ENCODE data around the gene PRUNE1.

PRUNE1 gene

DNA sequence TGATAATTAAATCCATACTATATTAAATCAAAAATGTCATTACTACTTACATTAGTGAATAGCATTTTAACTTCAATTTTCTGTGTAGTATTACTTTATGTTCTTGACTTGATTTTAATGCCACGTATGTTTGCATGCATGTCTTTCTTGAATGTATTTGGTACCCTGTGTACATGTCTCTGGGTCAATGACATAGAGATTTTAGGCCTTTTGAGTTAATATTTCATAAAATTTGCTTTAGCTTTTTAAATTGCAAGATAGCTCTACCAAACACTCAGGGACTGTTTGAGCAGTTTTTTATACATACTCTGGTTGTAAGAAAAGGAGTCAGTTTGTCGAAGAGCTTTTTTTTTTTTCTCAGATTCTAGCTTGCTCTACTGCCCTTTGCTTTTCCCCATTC lies 53.5 kb downstream of the PRUNE1 start:
- no peak for TF ChIP-seq CTCF (IDR thresholded peaks at IDR 0.05; ENCODE audit: extremely low read depth, missing control alignments)
- no peak for DNase-seq (ENCODE audit: low spot score)

DNA sequence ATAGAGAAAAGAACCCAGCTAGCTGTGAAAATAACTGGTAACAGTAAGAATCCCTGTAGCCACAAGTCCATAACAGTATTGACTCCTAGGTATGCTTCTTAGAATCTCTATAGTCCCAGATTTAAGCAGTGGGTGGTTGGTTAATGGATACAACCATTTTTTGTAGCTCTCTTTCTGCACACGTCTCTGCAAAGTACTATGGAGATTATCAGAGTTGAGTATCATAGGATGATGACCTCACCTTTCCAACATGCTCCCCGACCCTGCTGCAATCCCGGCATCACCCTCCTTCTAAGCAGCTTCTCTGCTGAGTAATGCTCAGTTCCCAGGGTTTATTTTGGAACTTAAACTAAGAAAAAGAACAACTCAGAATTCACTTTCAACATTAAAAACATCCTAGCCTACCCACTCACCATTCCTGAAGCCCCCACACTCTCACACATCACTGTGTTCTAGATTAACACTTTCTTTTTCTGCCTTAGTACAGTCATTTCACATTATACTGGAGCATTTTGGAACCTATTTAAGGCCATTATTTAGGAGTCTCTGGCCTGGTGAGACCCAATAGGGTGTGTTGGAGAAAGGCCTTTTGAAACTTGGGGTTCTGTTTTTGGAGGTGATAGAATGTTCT lies 54.6 kb downstream of the PRUNE1 start:
- TF ChIP-seq CTCF (IDR thresholded peaks at IDR 0.05; ENCODE audit: extremely low read depth, missing control alignments), result no peak
- no peak for DNase-seq (ENCODE audit: low spot score)

DNA sequence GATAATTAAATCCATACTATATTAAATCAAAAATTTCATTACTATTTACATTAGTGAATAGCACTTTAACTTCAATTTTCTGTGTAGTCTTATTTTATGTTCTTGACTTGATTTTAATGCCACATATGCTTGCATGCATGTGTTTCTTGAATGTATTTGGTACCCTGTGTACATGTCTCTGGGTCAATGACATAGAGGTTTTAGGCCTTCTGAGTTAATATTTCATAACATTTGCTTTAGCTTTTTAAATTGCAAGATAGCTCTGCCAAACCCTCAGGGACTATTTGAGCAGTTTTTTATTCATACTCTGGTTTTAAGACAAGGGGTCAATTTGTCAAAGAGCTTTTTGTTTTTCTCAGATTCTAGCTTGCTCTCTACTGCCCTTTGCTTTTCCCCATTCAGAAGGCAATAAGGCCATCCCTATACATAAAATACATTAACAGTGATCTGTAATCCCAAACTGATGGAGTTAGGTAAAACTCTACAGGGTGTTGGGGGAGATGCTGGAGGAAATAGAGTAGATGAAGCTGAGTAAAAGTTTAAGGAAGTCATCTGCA lies 56.9 kb downstream of the PRUNE1 start:
- TF ChIP-seq CTCF (IDR thresholded peaks at IDR 0.05; ENCODE audit: extremely low read depth, missing control alignments), result no peak
- no peak for DNase-seq (ENCODE audit: low spot score)

GRCh38 chr1:151067185-151067584 lies 58.9 kb downstream of the PRUNE1 start:
- no peak for DNase-seq (ENCODE audit: low spot score)
- TF ChIP-seq CTCF (IDR thresholded peaks at IDR 0.05; ENCODE audit: extremely low read depth, missing control alignments), result no peak

DNA sequence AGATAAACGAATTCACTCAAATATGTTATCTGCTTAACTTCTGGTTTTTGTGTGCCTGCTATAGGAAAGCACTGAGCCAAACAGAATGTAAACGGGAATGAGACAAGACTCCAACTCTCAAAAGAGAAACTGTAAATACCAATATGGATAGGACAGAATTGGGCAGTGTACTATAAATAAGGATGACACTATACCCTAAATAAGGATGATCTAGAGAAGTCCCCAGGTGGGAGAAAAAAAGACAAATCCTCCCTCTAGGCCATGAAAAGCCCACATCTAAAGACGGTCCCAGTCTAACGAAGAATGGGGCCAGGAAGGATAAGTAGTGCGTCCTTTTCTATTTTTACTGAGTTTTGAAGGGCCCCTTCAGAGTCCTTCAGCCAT lies 60.8 kb downstream of the PRUNE1 start:
- DNase-seq (ENCODE audit: low spot score), result no peak
- TF ChIP-seq CTCF (IDR thresholded peaks at IDR 0.05; ENCODE audit: extremely low read depth, missing control alignments), result no peak

GRCh38 chr1:151070474-151071276 lies 62.4 kb downstream of the PRUNE1 start, which contains the start of gene GABPB2:
Gene GABPB2, plus strand, starts transcription at chr1:151070761. Its CDS starts 17,429 bp downstream, at chr1:151088190.
- peak; percentile 89 for TF ChIP-seq CTCF (IDR thresholded peaks at IDR 0.05; ENCODE audit: extremely low read depth, missing control alignments)
- peak; percentile 90 for DNase-seq (ENCODE audit: low spot score)

GRCh38 chr1:151072224-151072623 lies 64.0 kb downstream of the PRUNE1 start:
- TF ChIP-seq CTCF (IDR thresholded peaks at IDR 0.05; ENCODE audit: extremely low read depth, missing control alignments), result no peak
- DNase-seq (ENCODE audit: low spot score), result no peak
